Neural cell (in vitro differentiated cells): ENCODE measurements around the gene C11orf71.

Source experiments
- EP300 ChIP-seq: fragments of 450-650 bp; conservative IDR thresholded peaks from 2 replicates; pipeline ENCODE4 v1.6.1; 2014; ENCODE audit warnings: antibody characterized with exemption, mild to moderate bottlenecking, moderate library complexity; ENCODE audit not compliant: poor library complexity, severe bottlenecking
- EZH2 ChIP-seq: fragments of 200-600, 300-800 bp; shearing (Covaris generic), sonication (generic); IDR thresholded peaks from 2 replicates; pipeline ENCODE4 v1.6.1; 2014; ENCODE audit warnings: antibody characterized with exemption, low read length, borderline replicate concordance, mild to moderate bottlenecking; ENCODE audit not compliant: insufficient read depth, poor library complexity, severe bottlenecking
- POLR2AphosphoS5 ChIP-seq: IDR thresholded peaks from 2 replicates; pipeline ENCODE4 v1.6.1; 2012
- TAF1 ChIP-seq: IDR thresholded peaks from 2 replicates; pipeline ENCODE4 v1.6.1; 2012; ENCODE audit warnings: low read depth
- TF ChIP-seq, protein P1 (sequence below): fragments of 450-650 bp; IDR thresholded peaks from 2 replicates; pipeline ENCODE4 v1.5.1; 2014; ENCODE audit warnings: antibody characterized with exemption, mild to moderate bottlenecking, moderate library complexity; ENCODE audit not compliant: poor library complexity, severe bottlenecking

DNA sequence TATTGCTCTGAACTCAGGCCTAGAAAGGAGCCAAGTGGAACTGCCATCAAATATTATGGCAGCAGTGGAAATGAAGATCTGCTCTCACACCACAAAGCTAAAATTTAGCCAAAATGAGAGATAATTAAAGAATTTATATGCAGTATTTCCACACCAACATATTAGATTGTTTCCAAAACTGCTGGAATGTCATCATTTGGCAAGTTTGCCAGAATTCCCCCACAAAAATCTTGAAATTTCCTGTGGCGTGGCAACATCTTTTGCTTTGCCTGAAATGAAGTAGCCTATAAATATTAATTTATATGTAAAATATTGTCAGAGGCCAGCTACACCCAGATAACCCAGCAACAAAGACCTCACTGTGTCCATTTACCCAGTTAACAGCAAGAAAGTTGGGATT is 13.8 kb downstream of the C11orf71 start:
- TF ChIP-seq, protein P1, sequence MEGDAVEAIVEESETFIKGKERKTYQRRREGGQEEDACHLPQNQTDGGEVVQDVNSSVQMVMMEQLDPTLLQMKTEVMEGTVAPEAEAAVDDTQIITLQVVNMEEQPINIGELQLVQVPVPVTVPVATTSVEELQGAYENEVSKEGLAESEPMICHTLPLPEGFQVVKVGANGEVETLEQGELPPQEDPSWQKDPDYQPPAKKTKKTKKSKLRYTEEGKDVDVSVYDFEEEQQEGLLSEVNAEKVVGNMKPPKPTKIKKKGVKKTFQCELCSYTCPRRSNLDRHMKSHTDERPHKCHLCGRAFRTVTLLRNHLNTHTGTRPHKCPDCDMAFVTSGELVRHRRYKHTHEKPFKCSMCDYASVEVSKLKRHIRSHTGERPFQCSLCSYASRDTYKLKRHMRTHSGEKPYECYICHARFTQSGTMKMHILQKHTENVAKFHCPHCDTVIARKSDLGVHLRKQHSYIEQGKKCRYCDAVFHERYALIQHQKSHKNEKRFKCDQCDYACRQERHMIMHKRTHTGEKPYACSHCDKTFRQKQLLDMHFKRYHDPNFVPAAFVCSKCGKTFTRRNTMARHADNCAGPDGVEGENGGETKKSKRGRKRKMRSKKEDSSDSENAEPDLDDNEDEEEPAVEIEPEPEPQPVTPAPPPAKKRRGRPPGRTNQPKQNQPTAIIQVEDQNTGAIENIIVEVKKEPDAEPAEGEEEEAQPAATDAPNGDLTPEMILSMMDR, result no peak
- no peak for TF ChIP-seq EZH2
- TF ChIP-seq POLR2AphosphoS5, result no peak
- no peak for TF ChIP-seq TAF1
- TF ChIP-seq EP300, result no peak
